ENCODE measurements around the gene BGN.

The BGN gene

DNA sequence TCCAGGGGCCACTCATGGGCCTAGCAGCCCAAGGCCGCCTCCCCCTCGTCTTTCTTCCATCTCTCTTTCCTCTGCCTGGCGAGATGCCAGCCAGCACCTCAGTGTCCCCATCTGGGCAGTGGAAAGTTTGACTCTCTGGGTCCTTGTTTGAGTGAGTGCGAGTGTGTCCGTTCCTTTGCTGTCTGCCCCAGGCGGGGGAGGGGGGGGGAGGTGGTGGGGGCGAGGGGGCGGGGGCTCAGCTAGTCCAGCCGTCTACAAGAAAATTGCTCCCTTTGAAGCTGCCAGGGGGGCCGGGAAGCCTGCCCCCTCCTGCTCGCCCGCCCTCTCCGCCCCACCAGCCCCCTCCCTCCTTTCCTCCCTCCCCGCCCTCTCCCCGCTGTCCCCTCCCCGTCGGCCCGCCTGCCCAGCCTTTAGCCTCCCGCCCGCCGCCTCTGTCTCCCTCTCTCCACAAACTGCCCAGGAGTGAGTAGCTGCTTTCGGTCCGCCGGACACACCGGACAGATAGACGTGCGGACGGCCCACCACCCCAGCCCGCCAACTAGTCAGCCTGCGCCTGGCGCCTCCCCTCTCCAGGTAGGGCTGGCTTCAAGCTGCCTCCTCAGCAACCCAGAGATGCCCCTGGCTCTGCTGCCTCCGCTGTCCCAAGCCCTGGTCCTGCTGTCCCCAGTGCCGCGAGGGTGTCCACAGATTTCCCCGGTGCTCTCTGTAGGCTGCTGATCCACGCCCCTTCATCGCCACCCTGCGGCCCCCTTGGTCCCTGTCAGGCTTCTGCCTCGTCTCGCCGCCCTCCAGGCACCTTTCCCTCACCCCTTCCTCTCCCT lies at the start of gene BGN:
TSS of gene BGN (plus strand) at position 440 of the 821 bp plus-strand sequence. CDS start 9,652 bp downstream, outside the sequence.
- DNase-seq, result peak; percentile 45

DNA sequence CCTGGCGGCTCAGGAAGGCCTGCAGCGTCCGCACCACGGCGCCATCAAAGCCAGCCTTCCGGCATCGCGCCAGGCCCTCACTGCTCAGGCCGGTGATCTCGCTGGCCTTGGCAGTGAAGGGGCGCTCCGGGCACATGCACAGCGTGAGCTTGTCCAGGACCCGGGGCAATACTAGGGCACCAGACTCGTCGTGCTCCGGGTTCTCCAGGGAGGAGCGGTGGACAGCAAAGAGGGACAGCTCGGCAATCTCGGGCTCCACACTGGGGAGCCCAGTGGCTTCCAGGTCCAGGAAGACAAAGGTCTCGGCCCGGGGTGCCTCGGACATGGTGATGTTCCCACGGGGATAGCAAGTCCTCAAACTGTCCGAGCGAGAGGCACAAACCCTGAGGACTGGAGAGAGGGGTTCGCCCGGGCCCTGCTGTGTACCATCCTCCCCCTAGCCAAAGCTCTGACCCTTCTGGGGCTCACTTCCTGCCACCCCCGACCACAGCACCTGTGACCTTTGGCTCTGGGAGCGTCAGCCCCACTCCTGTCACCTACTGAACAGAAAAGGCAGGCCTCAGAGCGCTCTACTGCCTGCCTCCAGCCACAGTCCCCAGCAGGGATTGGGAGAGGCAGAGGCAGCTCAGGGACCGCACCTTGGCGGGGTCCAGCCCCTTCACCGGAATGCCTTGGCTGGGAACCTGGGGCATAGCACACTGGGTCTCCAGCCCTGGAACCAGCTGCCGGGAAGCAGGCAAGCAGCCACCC lies 49.5 kb upstream of the BGN start:
- DNase-seq, result no peak

DNA sequence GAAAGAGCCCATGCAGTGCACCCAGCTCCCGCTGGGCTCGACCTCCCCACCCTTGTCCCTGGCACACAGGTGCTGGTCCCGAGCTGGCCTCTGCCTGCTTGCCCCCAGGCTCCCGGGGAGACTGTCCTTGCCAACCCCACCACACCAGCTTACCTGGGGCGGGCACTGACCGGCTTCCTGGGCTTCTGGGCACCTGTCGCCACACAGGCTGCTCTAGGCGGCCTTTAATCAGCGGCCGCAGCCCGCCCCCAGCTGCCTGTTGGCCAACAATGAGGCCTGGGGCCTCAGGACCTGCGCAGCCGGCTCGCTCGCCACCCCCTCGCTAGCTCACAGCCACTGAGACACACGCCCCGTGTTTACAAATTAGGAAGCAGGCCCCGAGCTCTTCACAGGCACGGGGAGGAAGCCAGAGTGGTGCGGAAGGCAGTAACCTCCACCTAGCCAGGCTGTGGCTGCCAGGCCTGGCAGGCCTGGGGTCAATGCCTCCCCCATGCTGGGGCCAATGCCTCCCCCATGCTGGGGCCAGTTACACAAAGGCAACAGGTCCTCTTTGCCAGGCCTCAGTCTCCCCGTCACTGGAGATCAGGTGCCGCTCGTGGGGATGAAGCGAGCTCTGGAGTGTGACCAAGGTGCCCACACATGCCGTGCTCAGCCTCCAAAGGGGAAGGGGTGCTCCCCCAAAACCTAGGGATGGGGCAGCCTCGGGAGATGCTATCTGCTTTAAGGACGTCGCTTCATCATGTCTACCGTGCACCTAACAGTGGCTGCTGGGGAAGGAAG lies 48.7 kb upstream of the BGN start, which contains the start of gene TREX2:
TSS of gene TREX2 (minus strand) at position 201 of the 780 bp plus-strand sequence. CDS start 626 bp downstream, outside the sequence.
- DNase-seq, result no peak

DNA sequence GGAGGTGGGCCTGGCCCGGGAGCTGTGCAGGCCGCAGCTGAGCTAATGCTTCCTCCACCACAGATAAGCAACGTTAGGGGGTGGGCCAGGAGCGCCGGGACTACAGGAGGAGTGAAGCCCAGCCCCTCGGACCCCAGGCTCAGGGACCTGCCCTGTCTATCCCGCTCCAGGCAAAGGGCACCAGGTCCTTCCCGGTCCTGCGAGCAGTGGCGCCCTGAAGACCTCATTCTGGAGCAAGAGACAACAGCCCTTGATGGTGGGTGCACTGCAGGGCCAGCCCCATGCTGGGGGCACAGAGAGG lies 48.2 kb upstream of the BGN start:
- DNase-seq, result no peak

DNA sequence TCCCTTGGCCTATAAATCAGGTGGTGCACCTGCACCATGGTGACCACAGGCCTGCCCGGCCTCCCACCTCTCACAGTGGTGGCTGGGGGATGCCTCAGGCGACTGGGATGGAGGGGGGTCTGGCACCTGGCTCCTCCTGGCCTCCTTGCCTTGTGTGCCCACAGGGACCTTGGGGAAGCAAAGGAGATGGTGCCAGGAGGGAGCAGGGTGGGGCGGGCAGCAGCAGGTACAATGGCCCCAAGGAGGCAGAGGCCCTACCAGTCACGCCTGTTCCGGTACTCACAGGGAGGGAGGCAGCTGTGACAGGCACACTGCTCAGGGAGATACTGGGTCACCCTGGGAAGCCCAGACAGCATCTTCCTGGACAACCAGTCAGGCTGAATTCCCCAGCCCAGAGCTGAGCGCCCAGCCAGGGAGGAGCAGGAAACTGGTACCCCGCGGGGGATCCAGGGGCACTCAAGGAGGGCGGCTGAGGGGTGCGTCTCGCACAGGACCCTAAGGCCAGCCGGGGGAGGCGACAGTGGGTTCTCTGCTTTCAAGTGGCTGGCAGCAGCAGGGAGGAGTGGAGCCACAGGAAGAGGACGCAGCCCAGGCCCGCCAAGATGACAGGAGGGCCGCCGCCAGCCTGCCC lies 47.7 kb upstream of the BGN start:
- DNase-seq, result no peak

DNA sequence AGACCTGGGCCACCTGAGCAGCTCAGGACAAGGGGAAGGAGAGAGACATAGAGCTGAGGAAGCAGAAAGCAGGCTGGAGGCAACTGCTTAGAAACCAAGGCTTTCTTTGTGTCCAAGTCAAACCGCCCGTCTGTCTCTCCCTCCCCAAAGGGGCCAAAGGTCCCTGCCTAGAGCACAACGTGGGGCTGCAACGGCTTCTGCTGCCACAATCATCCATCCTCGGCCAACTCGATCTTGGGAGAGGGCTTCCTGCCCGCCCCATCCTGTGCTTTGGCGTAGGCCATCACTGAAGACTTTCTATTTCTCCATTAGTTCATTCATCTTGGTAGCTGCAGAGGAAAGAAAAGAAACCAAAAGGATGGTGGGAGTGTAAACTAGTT lies 47.2 kb upstream of the BGN start:
- DNase-seq, result no peak

DNA sequence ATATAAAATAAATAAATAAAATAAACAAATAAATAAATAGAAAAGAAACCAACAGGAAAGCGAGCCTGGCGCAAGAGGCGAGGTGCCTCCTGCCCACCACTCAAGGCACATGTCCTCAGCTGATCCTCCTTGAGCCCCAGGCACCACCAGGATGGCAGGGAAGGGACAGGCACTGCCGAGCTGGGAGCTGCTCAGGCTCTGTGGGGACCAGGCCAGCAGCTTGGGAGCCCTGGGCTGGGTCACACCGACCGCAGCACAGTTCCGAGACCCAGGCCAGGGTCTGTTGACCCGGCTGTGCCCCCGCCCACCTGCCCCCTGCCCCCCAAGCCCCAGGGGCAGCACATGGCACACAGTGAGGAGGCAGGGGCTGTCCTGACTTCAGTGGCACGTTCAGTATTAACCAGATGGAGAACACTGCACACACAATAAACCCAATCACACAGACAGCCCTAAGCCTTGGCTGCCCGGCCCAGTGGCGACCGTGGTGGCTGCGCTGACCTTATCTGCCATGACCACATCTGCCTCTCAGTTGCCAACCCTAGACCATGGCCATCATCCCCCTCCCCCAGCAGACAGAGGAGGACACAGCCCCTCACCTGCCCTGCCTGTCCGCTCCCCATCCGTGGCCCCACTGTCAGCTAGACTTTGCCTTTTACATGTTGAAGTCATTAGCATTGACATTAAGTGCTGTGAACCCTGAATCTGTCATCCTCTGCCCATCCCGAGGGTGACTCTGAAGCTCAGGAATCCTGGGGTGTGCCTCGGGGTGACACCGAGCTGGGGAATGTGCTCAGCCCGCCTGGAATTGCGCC lies 46.0 kb upstream of the BGN start:
- DNase-seq, result no peak

DNA sequence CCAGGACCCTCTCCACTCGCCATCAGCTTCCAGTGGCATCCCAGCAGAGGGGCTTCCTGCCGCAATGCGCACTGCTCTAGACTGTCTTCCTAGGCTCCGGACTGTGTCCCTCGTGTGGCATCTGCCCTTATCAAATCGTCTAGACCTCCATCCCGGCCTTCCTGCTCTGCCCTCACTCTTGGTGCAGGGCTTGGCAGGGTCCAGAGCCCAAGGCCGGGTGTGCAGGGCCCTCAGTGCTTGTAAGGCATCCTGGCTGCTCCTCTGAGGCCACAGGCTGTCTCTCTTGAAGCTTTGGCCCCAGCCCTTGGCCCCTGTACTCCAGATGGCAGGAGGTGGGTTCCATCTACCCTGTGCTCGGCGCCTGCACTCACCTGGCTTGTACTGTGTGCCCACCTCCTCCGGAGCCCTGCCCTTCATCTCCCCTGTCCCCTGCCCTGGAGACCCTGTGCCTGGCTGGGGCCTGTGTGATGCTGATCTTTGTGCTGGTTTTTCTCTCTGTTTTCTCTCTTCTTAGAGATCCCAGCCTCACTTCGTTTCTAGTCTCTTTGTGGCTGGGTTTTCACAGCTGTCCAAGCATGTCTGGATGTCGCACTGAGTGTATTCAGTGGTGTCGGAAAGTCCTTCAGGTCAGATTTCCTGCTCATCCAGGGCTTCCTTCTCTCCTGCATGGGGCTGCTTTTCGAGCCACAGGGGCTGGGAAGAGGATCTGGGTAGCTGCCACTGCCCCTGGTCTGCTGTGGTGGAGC lies 45.2 kb upstream of the BGN start:
- DNase-seq, result no peak

DNA sequence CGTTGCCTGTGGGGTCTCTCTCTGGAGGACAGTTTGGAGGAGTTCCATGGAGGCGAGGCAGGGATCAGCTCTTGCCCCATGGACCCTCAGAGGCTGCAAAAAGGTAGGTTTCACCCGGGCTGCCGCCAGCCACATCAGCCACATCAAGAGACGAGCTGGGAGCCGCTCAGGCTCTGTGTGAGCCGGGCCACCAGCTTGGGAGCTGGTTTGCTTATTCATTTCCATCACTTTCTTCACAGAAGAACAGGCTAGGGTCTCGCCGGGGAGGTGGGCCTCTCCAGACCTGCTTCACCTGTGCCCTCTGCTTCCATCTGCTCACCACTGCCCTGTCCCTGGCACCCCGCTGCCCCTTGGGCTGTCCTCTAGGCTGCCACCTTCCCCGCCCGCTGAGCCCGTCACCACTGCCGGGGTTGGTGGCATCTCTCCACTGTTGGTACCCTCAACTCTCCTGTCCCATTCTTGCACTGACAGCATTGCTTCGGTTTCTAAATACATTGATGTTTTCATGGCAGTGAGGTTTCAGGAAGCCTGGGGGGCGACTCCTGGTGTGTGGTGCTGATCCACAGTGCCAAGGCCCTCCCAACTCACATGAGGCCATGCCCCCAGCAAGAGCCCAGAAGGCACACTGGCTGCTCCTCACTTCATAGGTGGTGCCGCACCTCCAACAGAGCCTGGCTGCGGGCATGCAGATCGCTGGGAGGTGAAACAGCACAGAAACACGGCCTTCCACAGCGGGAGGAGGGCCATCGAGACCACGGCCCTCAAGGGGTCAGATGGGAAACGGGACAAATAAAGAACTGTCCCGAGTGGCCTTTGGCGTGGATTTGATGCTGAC lies 44.4 kb upstream of the BGN start:
- DNase-seq, result no peak

DNA sequence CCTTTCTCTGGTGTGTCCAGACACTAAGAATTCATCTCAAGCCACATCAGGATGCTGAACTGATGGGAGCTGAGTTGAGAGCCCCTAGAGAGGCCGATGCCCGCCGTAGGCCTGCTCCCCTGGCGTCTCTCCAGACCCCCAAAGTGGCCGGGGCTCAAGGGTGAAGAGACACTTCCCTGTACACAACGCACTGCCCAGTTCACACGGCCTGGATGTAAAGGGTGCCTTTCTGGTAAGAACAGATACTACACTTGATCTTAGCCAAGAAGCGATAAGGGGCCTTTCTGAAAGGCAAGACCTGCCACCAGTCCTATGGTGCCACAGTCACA lies 43.9 kb upstream of the BGN start:
- no peak for DNase-seq

DNA sequence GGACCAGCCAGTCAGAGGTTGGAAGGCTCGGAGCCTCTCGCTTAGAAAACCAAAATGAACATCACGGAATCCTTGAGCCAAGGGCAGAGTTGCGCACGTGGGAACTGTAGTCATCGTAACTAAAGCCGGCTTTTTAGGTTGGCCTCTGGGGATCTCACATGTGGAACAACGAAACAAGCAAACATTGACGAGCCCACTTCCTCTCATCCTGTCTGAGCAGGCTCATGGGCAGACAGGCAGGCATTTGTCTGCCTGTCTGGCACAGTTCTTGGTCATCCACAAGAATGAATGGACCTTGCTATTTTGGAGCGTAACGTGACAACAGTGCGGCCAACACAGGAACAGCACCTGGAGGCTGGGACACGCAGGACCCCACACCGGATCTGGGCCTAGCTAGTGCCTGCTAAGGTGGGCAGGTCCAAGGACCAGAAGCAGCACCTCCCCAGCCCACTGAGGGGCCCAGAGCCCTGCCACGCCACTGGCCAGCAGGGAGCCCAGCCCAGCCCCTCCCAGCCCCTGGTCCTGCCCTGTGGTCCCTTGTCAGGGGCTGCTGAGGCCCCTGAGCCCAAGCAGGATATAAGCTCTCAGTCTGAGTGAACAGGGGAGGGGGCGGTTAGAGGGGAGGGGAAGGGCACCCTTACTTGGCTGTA lies 39.8 kb upstream of the BGN start:
- no peak for DNase-seq

DNA sequence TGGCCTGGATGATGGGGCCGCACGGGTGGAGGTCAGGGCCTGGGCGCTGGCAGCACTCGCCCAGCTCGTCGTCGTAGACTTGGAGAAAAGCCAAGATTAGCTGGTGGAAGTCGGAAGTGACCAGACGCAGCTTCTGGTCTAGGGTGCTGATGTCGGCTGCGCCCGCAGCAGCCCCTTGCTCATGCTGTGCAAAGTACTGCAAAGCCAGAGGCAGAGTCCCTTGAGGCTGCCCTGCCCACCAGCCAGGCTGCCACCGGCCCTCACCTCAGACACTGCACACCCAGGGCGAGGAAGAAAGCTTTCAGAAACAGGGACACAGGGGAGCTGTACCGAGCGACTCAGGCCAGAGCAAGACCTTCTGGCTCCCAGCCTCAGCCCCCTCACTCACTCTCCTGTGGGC lies 39.2 kb upstream of the BGN start:
- no peak for DNase-seq

DNA sequence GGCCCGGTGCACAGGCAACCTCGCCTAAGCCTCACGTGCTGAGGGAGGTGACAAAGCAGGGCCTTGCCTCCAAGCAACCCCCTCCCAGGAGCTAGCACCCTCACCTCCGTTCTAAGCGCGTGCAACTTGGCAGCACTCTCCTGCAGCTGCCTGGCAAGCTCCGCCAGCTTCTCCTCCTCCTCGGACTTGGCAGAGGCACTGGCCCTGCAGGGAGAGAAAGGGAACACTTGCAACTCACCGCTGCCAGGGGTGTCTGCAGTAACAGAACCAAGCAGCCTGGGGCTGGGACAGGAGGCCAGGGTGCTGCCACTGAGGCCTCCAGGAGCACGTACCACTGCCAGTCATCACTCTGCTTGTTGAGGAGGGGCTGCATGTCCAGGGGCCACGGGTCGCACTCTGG lies 38.6 kb upstream of the BGN start:
- DNase-seq, result no peak

DNA sequence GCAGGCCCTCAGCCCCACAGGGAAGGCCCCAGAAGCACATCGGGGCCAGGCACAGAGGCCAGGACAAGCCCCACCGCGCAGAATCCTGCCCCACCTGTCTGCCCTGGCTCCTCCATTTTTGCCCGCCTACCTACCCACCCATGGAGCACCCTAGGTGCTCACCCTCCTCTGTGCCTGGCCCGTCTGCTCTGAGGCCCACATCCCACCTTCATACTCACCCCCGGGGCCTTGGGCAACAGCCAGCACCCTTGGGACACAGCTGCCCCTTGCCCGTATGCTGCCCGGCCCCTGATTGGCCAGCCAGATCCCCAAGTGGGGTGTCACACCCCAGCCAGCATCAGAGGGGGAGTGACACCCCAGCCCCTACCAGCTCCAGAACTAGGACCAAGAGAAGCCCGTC lies 38.1 kb upstream of the BGN start:
- DNase-seq, result no peak

DNA sequence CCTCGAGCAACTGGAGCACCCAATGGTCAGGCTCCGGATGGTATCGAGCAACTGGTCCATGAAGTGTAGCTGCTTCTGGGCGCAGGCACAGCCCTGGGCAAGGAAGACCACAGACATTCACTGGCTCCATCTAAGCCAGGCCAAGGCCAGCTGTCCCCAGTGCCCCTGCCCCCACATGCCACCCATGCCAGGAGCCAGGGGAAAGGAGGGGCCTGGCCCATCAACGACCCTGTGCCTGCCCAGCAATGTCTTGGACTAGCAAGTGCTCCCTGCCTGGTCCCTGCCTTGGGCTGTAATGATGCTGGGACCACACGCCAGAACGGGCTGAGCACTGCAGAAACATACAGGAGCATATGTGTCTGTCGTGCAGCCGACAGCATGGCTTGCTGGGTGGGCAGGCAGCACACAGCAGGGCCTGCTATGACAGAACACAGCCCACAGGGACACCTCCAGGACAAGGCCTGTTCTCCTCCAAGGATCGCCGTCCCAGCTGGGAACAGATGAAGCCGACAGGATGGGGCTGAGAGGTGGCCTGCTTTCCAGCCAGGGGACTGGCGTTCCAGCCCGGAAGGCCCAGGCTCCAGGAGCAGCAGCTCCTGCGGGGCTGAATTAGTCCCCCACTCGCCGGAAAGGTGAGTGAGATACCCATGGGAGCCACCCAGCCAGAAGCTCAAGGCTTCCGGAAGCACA lies 37.5 kb upstream of the BGN start:
- no peak for DNase-seq

DNA sequence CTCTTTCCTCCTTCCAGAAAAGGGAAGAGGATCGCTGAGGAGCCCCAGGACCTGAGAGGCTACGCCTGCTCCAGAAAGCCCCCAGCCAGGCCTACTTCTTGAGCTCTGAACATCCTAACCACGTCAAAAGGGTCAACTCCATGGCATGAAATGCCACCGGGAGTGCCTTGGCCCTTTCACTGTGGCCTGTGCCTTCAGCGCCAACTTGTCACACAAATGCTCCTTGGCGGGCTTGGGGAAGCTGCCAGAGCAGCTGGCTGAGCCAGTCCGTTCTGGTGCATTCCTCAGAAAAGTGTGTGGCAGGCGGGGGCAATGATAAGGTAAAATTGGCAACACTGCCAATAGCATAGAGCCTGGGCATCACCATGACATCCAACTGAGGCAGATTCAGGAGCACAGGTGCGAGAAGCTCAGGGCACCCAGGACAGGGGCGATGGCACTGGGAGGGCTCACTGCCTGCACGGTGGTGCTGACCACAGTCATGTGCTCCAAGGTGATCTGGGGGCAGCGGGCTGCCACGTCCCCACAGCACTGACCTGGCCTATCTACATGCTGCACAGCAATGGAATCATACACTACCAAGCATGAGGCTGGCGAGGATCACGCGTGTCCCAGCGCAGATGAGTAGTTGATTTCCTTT lies 36.8 kb upstream of the BGN start:
- no peak for DNase-seq

DNA sequence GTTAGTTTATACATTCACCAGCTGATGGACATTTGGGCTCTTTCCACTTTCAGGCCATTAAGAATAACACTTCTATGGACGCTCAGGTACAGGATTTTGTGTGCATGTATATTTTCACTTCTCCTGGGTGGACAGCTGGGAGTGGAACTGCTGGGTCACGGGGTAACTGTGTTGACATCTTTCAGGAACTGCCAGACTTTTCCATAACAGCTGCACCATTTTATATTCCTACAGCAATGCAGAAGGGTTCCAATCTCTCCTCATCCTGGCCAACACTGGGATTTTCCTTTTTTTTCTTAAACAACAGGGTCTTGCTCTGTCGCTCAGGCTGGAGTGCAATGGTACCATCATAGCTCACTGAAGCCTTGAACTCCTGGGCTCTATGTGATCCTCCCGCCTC lies 36.3 kb upstream of the BGN start:
- DNase-seq, result no peak

DNA sequence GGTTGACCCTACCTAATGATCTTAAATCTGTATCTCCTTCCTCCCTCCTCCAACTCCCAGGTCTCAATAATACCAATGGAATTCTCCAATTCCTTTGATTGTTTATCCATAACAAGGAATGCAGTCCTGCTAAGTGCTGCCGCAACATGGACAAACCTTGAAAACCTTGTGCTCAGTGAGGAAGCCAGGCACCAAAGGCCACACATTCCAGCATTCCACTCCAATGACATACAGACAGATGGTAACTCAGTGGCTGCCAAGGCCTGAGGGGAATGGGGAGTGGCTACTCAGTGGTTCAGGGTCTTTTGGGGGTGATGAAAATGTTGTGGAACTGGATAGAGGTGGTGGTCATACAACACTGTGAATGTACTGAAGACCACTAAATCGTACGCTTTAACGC lies 34.8 kb upstream of the BGN start:
- DNase-seq, result no peak

DNA sequence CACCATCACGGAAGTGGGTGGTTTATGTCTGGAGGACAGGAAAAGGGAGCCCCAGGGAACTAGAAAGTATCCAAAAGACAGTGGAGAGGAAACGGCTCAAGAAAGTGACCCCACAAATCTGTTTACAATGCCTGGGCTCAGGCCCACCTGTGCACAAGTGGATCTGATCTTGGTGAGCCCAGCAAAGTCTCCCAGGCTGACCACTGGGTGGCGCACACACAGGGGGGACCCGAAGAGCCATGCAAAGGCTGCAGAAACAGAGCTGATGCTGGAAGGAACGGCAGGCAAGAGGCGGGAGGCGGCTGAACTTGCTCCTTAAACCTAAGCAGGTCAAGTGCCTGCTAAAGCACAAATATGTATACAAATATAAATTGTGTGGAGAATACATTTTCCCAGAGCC lies 34.0 kb upstream of the BGN start:
- DNase-seq, result peak; percentile 66

All from CD4-positive, alpha-beta T cell treated with Interleukin-6 for 4 hours (primary cell).